Right lobe of liver (tissue), 6 donors: Measurements from ENCODE around the gene FAM136A. TPM values are rescaled to one million over a fixed set of nuclear protein-coding genes. Genes with fewer than 3 reads are reported as not detected.

Source experiments
- ATAC-seq, 4 donors: fragments of 200-7000 bp; cut with Tn5 transposase; one replicate each; pipeline ENCODE4 v1.9.1; 2020; ENCODE audit warnings: mild to moderate bottlenecking in 4 of 4, moderate library complexity in 4 of 4
- DNase-seq, 3 donors: peaks; one replicate each; pipeline ENCODE4 v3.0.0-alpha.2; 2020
- H3K27ac ChIP-seq, 3 donors: fragments of 200-600 bp; one replicate each; pipeline ENCODE4 v1.8.0; 2022
- H3K27me3 ChIP-seq, 2 donors: fragments of 200-600 bp; one replicate each; pipeline ENCODE4 v1.8.0; 2022
- H3K36me3 ChIP-seq, 4 donors: fragments of 200-600 bp; sonication (generic) in 1 of 4; one replicate each; pipeline versions ENCODE4 v1.5.1 to v1.8.0; 2017 to 2022; ENCODE audit warnings: control low read depth in 1 of 4
- H3K4me1 ChIP-seq, 4 donors: fragments of 200-600 bp; sonication (generic) in 1 of 4; one replicate each; pipeline versions ENCODE4 v1.5.1 to v1.8.0; 2017 to 2022; ENCODE audit warnings: control low read depth in 1 of 4
- H3K4me3 ChIP-seq, 3 donors: fragments of 200-600 bp; one replicate each; pipeline ENCODE4 v1.8.0; 2022
- H3K9me3 ChIP-seq, 4 donors: fragments of 200-600 bp; sonication (generic) in 1 of 4; one replicate each; pipeline versions ENCODE4 v1.5.1 to v1.8.0; 2017 to 2022; ENCODE audit warnings: control low read depth in 1 of 4
- CTCF ChIP-seq, 4 donors: fragments of 200-600 bp in 3 of 4; fragments of 450-650 bp in 1 of 4; IDR thresholded peaks; one replicate each; pipeline versions ENCODE4 v1.5.1 to v1.8.0; 2016 to 2022; ENCODE audit warnings: antibody characterized with exemption in 4 of 4, mild to moderate bottlenecking in 2 of 4
- POLR2A ChIP-seq: fragments of 450-650 bp; IDR thresholded peaks from one replicate; pipeline ENCODE4 v1.6.1; 2017; ENCODE audit warnings: antibody characterized with exemption, mild to moderate bottlenecking
- WGBS: methylation state at CpG from one replicate; pipeline ENCODE4 v1.1.6; 2018; ENCODE audit warnings: low coverage, low lambda C conversion rate; ENCODE audit not compliant: insufficient coverage; ENCODE audit errors: missing lambda C conversion rate; 5-methylcytosine and 5-hydroxymethylcytosine counted together
- intact Hi-C, 2 donors: fragments of 100-400 bp; cut with DNase I; formaldehyde crosslinking; loops; one replicate each; pipeline versions ENCODE4 v1.11.2 to v1.14.1; 2022
- microRNA counts: library from miRNA; unstranded; fragments of <30 nt; microRNA quantifications from one replicate; lab custom pipeline; 2016
- microRNA-seq, 2 donors: library from miRNA; unstranded; fragments of <30 nt; microRNA quantifications; one replicate each; pipeline ENCODE4, GENCODE V29; 2019 to 2020
- small RNA-seq, 2 experiments: library from RNA; depleted of rRNA; stranded (forward); fragments of <200 nt; gene quantifications; one replicate each; pipeline ENCODE3, GENCODE V24; 2016
- total RNA-seq, 6 experiments: library from RNA; depleted of rRNA in 2 of 6; stranded (reverse); fragments of >200 nt in 2 of 6; fragmentation: NEBNext Ultra II Directional in 3 of 6; extraction: Animal tissue kit (Norgen Biotek cat#: 25700) in 3 of 6; gene quantifications; one replicate each; pipeline versions ENCODE4 v1.1.0 to v1.2.4, GENCODE V29; 2016 to 2023
- donor health status: DM: no; HTN: yes; CAD: no.
- donor health status: DM: no; HTN: no; CAD: no.
- donor health status: DM: no; HTN: no; CAD: no.
- donor health status: DM: no; HTN: yes; CAD: no.
- donor health status: DM: no; HTN: yes; CAD: no.

FAM136A gene
- total RNA-seq, 6 experiments from 2014 or later: 18.6 to 31.6 (median 21.1) TPM

DNA sequence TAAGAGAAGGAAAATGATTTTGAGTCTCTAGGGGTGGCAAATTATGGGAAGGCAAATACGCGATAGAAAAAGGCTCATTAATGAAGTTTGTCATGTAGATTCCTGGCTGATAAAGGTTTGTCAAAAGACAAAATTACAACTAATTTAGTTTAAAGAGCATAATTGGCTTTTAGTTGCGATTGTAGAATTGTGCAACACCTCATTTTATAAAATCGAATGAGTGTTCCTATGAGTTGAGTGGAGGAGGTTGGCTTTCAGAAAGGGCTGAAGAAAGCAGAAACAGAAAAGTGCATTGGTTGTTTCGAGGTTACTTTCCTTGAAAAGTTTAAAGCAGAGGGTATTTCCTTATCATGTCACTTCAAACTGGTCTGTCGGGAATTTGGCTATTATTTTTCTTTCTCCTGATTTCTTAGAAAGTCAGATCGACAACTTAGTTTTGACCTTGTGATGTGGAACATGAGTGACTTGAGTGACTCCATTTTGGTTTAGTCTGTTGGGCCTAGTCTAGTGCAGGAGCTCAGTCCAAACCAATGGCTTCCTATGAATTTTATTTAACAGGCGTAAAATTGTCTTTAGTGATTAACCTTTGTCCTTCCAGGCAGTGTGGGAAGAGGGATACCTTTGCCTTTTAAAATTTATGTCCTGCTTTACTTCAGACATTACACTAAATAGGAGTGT, 46.1 kb downstream of the FAM136A start:
- peaks cover 0 to 22% (median 6%) of the 10 kb centered on the region in 4 donors for H3K4me1 ChIP-seq
- no peak for DNase-seq
- no peak overlapping the region for H3K4me3 ChIP-seq
- ATAC-seq: no peak
- intact Hi-C loops: no loop called here
- TF ChIP-seq POLR2A: no peak
- no peak for TF ChIP-seq CTCF (IDR thresholded peaks at IDR 0.05)
- no peaks in the 10 kb centered on the region for H3K27me3 ChIP-seq
- 87% methylated on average over 8 of the region's 8 CpGs for WGBS
- no peaks in the 10 kb centered on the region for H3K9me3 ChIP-seq
- no peak overlapping the region for H3K27ac ChIP-seq
- H3K36me3 ChIP-seq: peaks cover 0 to 6% (median 0%) of the 10 kb centered on the region in 4 donors

DNA sequence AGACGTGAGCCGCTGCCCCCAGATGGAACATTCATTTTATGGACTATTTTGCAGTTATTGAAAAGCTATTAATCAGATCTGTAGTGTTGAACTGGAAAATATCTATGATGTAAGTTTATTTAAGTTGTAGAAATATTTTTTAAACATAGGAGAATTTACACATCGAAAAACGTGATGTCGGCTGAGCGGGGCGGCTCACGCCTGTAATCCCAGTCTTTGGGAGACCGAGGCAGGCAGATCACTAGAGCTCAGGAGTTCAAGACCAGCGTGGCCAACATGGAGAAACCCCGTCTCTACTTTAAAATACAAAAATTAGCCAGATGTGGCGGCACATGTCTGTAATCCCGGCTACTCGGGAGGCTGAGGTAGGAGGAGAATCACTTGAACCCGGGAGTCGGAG, 51.4 kb downstream of the FAM136A start:
- H3K4me3 ChIP-seq: no peak overlapping the region
- no peak for TF ChIP-seq CTCF (IDR thresholded peaks at IDR 0.05)
- H3K36me3 ChIP-seq: no peaks in the 10 kb centered on the region
- WGBS: 85% methylated on average over 15 of the region's 16 CpGs
- no peaks in the 10 kb centered on the region for H3K27me3 ChIP-seq
- H3K27ac ChIP-seq: no peak overlapping the region
- H3K4me1 ChIP-seq: peaks cover 0 to 13% (median 5%) of the 10 kb centered on the region in 4 donors
- DNase-seq (no peak), ATAC-seq (no peak)
- intact Hi-C loops: no loop called here
- H3K9me3 ChIP-seq: no peaks in the 10 kb centered on the region

DNA sequence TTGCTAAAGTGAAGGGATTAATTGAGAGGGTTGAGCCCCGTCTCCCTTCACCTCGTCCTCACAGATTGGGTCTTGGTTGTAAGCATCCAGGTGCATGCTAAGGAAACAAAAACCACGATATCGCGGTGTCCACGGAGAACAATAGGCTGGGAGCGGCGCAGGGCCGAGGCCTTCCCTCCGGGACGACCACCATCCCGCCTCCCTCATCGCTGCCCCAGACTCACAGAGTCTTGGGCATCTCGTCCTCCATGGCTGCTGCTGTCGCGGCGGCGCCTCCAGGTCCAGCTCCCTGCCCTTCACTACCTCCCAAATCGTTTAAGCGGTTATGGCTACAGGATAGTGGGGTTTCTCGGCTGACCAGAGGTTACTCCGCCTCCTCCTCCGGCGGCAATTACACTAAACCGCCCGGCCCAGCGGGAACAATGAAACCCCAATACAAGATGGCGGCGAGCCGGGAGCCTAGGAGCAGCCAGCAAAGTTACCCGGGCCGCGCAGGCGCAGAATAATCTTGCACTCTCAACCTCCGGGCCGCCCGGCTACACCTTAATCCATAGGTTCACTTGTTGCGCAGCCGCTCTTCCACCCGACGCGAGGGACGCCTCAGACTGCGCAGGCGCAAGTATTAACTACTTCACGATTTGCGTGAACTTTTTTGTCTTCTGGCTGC, 53.6 kb downstream of the FAM136A start, which contains the start of gene TIA1:
TSS of gene TIA1 (minus strand) at position 448 of the 667 bp plus-strand sequence. CDS start at position 250, 198 bp downstream.
- Histone ChIP-seq H3K27me3 (no peaks in the 10 kb centered on the region), H3K4me1 (peaks cover 0 to 20% (median 5%) of the 10 kb centered on the region in 4 donors), H3K9me3 (no peaks in the 10 kb centered on the region), H3K4me3 (peak within 1 kb of the TSS; percentile 65 to 87 (median 79)), H3K27ac (peak within 1 kb of the TSS; percentile 93 to 96 (median 94)), H3K36me3 (no peaks in the 10 kb centered on the region)
- peak; percentile 95 to 96 (median 96) for ATAC-seq
- 0% methylated on average over 13 of the region's 47 CpGs for WGBS
- peak; percentile 98 for DNase-seq
- TF ChIP-seq CTCF (IDR thresholded peaks at IDR 0.05) (no peak), POLR2A (peak; percentile 81)
- intact Hi-C loops: no loop called here

- intact Hi-C loops: no loop called here
- Histone ChIP-seq H3K27ac (peak overlapping the region; percentile 93 to 96 (median 94)), H3K27me3 (no peaks in the 10 kb centered on the region), H3K36me3 (no peaks in the 10 kb centered on the region), H3K9me3 (no peaks in the 10 kb centered on the region), H3K4me1 (peaks cover 0 to 20% (median 5%) of the 10 kb centered on the region in 4 donors), H3K4me3 (peak overlapping the region; percentile 65 to 87 (median 79))
- WGBS: 0% methylated on average over 20 of the region's 20 CpGs
- no peak for ATAC-seq
- TF ChIP-seq CTCF (IDR thresholded peaks at IDR 0.05): no peak
- no peak for TF ChIP-seq POLR2A
- no peak for DNase-seq
Observed at GRCh38 chr2:70247364-70248180, 54.3 kb downstream of the FAM136A start.

MicroRNAs within 50 kb of the gene (microRNA counts, 767-probe panel; counts per million panel counts)
- 237 counts per million for microRNA hsa-miR-1285-3p (lab: Ali Mortazavi, UCI)

Small RNAs within 50 kb of the gene (microRNA-seq; reads per million reads assigned to microRNA genes)
- gene MIR1285-2: 0 reads per million in 2 donors

Small RNAs within 50 kb of the gene (small RNA-seq; reads per million reads assigned to genes)
- gene AC016700.2 (0 reads per million in 2 experiments), gene MIR1285-2 (0 reads per million in 2 experiments)

Other genes starting within 250 kb of the FAM136A start
- 100 to 1,000 TPM; 147 to 220 (median 178) TPM for gene PCBP1, start 214.6 kb downstream of the FAM136A start, total RNA-seq
- gene C2orf42, start 111.0 kb downstream of the FAM136A start, total RNA-seq: 10 to 100 TPM; 10.9 to 22.5 (median 16.7) TPM
- gene TIA1, start 53.4 kb downstream of the FAM136A start, total RNA-seq: 10 to 100 TPM; 27.5 to 44.2 (median 35.8) TPM
- 100 to 1,000 TPM in 3 of 6 experiments, 10 to 100 TPM in 3; 38.8 to 186 (median 92.5) TPM for gene PCYOX1, start 43.9 kb downstream of the FAM136A start, total RNA-seq
- gene SNRPG, start 8.3 kb downstream of the FAM136A start, total RNA-seq: 10 to 100 TPM; 38.7 to 96.6 (median 60.8) TPM